Daoy (cell line): ENCODE measurements around the gene ZNF488. TPM values are rescaled to one million over a fixed set of nuclear protein-coding genes. Genes with fewer than 3 reads are reported as not detected.

Source experiments
- DNase-seq: peaks from one replicate; pipeline ENCODE4 v3.0.0-alpha.2; 2015; ENCODE audit warnings: low read depth
- total RNA-seq: library from RNA; depleted of rRNA; stranded (reverse); fragments of >200 nt; shearing (Covaris generic); gene quantifications from 2 replicates; pipeline ENCODE4 v1.2.3, GENCODE V29; 2014

Gene ZNF488
- total RNA-seq, 1 experiment from 2014 or later: 0.97 TPM

DNA sequence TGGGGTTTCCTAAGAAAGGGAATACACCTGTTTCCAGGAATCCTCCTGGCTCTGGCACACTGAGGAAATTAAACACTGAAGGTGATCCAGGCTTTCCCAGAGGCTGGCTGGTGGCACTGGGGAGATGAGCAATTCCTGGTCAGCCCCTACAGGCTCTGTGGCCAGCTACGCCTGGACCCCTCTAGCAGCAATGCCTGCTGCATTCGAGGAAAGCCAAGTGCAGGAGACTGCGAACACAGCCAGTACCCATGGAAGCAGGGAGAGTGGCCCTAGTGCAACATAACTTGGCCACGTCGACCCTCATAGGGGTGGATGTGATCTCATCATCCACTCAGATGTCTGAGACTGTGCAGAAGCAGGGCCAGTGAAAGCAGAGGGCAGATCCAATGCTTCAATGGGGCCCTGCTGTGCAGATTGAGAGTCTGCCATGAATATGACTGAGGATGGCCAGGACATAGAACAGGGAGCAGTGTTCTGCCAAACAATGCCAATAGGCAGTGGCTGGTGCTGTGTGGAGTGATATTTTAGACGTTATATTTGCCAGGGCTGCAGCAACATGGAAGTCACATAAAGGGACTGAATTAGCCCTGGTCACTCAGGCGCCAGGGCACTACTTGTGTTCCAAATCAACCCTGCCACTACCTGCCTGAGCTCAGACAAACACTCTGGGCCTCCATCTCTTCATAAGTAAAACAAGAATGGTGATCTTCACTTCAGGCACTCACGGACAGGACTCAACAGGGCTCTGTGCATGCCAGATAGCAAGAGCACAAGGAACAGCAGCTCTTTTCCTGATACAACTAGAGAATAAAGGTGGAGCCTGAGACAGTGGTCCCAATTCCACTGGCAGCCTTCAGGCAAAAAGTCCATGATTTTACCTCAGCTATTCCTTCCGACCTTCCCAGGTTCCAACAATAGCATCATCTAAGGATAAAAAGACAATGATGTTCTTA is 2.4 kb downstream of the ZNF488 start:
- no peak for DNase-seq

DNA sequence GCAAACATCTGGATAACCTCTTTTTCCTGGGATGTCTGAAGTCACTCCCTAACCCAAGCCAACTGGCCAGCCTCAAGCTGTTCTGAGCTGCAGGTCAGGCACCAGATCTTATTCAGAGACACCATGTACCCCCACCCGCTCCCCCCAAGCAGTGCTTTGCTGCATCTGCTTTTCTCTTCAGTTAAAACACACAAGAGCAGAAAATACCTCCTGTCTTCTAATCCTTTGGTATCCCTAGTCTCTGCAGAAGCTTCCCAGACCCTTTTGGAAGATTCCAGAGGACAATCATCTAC is 3.0 kb downstream of the ZNF488 start:
- no peak for DNase-seq

- no peak for DNase-seq
These were observed 3.6 kb downstream of the ZNF488 start for GRCh38 chr10:47380341-47381102.

- DNase-seq: no peak
These were observed 4.2 kb downstream of the ZNF488 start for GRCh38 chr10:47379901-47380300.

GRCh38 chr10:47379445-47379785 is 4.7 kb downstream of the ZNF488 start:
- DNase-seq: no peak

GRCh38 chr10:47378606-47379444 is 5.3 kb downstream of the ZNF488 start:
- no peak for DNase-seq

DNA sequence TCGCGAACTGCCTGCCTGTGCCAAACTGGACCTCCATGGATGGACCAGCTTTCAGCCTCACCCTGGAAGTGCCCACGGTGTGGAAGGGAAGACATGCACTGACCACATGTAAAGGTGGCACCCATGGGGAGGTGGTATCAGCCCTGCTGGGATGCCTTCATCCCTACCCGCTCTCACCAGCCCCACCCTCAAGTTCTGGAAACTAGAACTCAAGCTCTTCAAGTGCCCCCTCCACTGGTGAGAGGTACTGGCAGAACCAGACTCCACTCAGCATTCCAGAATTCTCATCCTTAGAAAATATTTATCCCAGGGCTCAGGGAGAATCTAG is 5.9 kb downstream of the ZNF488 start:
- DNase-seq: no peak

GRCh38 chr10:47376522-47377220 is 7.4 kb downstream of the ZNF488 start:
- no peak for DNase-seq

DNA sequence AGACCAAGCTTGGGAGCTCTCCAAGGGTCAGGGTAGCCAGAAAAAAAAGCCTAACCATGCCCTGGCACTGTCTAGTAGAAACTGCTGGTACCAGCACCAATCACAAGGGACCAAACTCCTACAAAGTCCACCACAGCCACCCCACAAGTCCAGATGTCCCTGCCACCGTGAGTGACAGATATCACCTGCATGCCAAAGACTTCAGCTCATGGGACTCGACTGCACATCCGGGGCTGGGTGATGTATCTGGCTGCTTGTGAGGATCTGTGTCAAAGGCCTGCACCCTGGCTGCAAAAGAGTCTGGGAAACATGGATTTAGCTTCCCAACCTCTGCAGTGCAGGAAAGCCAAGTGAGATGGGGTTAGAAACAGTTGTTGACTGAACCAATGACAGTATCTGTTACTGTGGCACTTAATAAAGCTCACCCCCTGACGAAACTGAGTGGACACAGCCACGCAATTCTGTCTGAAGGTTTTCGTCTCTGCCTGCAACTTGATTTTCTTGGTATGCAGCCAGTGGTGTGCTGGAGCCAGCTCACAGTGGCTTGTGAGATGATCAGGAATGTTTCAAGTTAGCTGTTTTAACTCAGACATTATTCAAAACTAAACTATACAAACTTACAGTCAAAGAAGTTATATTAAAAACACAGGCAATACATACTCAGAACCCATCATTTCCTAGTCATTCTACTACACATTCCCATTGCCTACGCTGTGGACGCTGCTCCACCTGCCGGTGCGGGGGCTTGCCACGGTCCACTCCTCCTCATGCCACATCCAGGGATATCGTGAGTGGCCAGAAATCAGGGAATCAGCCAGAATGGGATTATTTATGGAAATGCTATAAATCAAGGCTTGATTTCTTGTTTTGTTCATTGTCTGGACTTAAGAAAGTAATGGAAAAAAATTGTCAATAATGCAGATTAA is 9.2 kb downstream of the ZNF488 start:
- DNase-seq: no peak

GRCh38 chr10:47372726-47373125 is 11.4 kb downstream of the ZNF488 start:
- no peak for DNase-seq

- DNase-seq: no peak
These were observed 12.2 kb downstream of the ZNF488 start for GRCh38 chr10:47371629-47372485.

GRCh38 chr10:47370878-47371277 is 13.2 kb downstream of the ZNF488 start:
- no peak for DNase-seq

DNA sequence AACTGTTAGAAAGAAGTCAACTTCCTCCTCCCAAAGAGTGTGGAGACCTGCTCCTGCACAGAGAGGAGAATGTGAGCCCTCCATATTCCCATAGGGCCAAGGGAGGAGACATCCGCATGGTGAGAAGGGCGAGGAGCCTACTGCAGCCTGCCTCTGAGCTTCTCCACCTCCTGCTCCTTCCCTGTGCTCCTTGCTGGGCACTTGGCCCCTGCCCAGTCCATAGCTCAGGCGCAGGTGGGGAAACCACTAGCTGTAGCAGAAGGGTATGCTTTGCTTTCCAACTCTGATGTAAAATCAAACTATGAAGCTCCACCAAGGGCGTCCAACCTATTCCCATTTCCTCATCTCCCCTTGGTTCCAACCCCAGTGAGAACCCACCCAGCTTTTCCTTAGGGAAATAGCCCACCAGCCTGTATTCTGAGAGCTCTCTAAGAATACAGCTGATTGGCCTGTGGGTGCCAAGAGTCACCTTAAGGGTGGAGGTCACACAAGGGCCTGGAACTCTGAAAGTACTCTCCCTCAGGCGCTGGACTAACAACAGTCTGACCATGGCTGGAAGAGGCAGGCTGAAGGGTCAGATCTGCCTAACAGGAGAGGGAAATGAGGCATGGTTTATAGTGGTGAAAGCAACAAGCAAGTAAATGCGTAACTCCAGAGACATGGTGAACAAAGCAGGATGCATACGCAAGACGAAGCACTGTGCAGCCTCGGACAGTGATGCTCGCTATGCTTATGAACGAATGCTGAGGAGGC is 13.9 kb downstream of the ZNF488 start:
- no peak for DNase-seq

- no peak for DNase-seq
These were observed 14.7 kb downstream of the ZNF488 start for GRCh38 chr10:47369251-47369894.

DNA sequence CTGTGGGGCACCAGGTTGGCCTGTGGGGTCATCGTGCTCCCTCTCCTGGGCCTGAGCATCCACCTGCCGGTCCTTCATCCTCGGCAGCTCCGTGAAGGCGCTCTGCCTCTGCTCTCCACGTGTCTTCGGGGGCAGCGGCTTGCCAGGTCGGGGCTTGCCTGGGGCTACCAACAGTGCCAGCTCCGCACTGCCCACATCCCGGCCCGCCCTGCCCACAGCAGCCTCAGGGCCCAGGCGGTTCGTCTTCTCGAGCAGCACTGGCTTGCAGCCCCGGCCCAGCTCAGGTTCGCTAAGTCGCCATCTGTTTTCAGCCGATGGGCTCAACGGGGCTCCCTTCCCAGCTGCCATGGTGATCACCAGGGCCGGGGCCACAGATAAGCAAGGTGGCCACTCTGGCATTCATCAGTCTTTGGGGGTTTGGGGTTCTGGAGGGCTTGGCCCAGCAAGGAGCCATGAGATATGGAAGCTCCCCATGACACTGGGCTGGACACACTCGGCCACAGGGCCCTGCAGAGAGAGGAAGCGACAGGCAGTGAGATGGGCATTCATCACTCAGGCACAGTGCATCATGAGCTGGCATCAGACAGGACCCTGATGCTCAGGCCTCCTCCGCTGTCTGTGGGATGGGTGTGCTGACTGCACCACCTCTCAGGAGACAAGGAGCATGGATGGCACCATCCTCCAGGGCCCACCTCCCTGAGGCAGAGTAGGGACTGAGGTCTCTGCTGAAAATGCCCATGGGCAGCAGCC is 15.5 kb downstream of the ZNF488 start:
- DNase-seq: no peak

GRCh38 chr10:47367646-47368045 is 16.4 kb downstream of the ZNF488 start:
- DNase-seq: no peak

- no peak for DNase-seq
These were observed 17.2 kb downstream of the ZNF488 start for GRCh38 chr10:47366731-47367460.
